HepG2 (cell line): ENCODE results near the gene TRRAP. TPM values are rescaled to one million over a fixed set of nuclear protein-coding genes. Genes with fewer than 3 reads are reported as not detected.

Experiments
- ATAC-seq: fragments of 200-7000 bp; cut with Tn5 transposase; 3 replicates; pipeline ENCODE4 v1.9.1; 2020; ENCODE audit warnings: mild to moderate bottlenecking, moderate library complexity
- BruUV-seq: library from RNA; stranded (reverse); fragments of 400-500 nt; replicated peaks from 2 replicates; lab custom pipeline; 2021; lab: Mats Ljungman, UMichigan
- CTCF ChIA-PET: fragments of 300-600 bp; formaldehyde crosslinking; extraction: SDS; loops from one replicate; lab custom pipeline; 2021; ENCODE audit warnings: low total read pairs, inconsistent platforms, low intra/inter-chr PET ratio; lab: Yijun Ruan, JAX
- POLR2A ChIA-PET: fragments of 350-600 bp; sonication (Branson Sonifier 250); formaldehyde crosslinking; loops from one replicate; lab custom pipeline; 2020; ENCODE audit warnings: antibody characterized with exemption, inconsistent platforms; lab: Yijun Ruan, JAX
- DNase-seq: peaks from one replicate; pipeline ENCODE4 v3.0.0-alpha.2; 2015; ENCODE audit warnings: low spot score
- FAIRE-seq: peaks from 3 replicates; lab custom pipeline; 2011; peaks lifted over from hg19 to GRCh38; lab: Jason Lieb, UNC
- H2AFZ ChIP-seq: one replicate; pipeline ENCODE4 v1.6.1; 2011; ENCODE audit warnings: low read length, inconsistent platforms
- H3K27ac ChIP-seq: fragments of 300-600 bp; 3 replicates; pipeline ENCODE4 v1.8.0; 2011; ENCODE audit warnings: mixed run types, mild to moderate bottlenecking, mixed read lengths, low read length, inconsistent platforms; ENCODE audit not compliant: insufficient read depth; ENCODE audit errors: extremely low read length
- H3K27me3 ChIP-seq, 2 experiments: fragments of 200-600 bp in 1 of 2; 2 replicates in 1 of 2; 3 replicates in 1 of 2; pipeline versions ENCODE4 v1.6.0 to v1.8.0; 2011; ENCODE audit warnings: low read length in 2 of 2, mild to moderate bottlenecking in 2 of 2, moderate library complexity in 2 of 2, inconsistent platforms in 1 of 2; ENCODE audit not compliant: insufficient read depth in 2 of 2, control insufficient read depth in 1 of 2
- H3K36me3 ChIP-seq, 2 experiments: fragments of 200-600 bp in 1 of 2; replicated peaks in 1 of 2; 2 replicates in 1 of 2; 3 replicates in 1 of 2; pipeline versions ENCODE4 v1.5.1 to v1.8.0; 2011; ENCODE audit warnings: low read length in 2 of 2, inconsistent platforms in 1 of 2; ENCODE audit not compliant: insufficient read depth in 2 of 2, control insufficient read depth in 1 of 2
- H3K4me1 ChIP-seq: 2 replicates; pipeline ENCODE4 v1.5.1; 2012; ENCODE audit warnings: low read length, inconsistent platforms; ENCODE audit not compliant: insufficient read depth
- H3K4me2 ChIP-seq: 2 replicates; pipeline ENCODE4 v1.6.0; 2011; ENCODE audit warnings: low read depth, low read length, inconsistent platforms
- H3K4me3 ChIP-seq, 3 experiments: fragments of 200-600 bp in 1 of 3; sonication (generic), shearing (Covaris generic) in 1 of 3; replicated peaks in 1 of 3; 2 replicates each; pipeline ENCODE4 v1.5.1; 2011 to 2016; ENCODE audit warnings: low read length in 3 of 3, inconsistent platforms in 2 of 3, low read depth in 2 of 3, mild to moderate bottlenecking in 2 of 3, control low read depth in 1 of 3, mixed read lengths in 1 of 3; ENCODE audit not compliant: insufficient read depth in 1 of 3
- H3K79me2 ChIP-seq: one replicate; pipeline ENCODE4 v1.6.1; 2011; ENCODE audit warnings: low read length, inconsistent platforms; ENCODE audit not compliant: insufficient read depth
- H3K9ac ChIP-seq: 2 replicates; pipeline ENCODE4 v1.6.0; 2011; ENCODE audit warnings: mild to moderate bottlenecking, low read depth, low read length, inconsistent platforms; ENCODE audit not compliant: insufficient read depth
- H3K9me3 ChIP-seq: 2 replicates; pipeline ENCODE4 v1.5.1; 2012; ENCODE audit warnings: mild to moderate bottlenecking, low read length
- H4K20me1 ChIP-seq: 2 replicates; pipeline ENCODE4 v1.6.0; 2011; ENCODE audit warnings: inconsistent platforms, mild to moderate bottlenecking, low read length, moderate library complexity; ENCODE audit not compliant: insufficient read depth
- ADNP ChIP-seq: sonication (generic); formaldehyde crosslinking; IDR thresholded peaks from 2 replicates; pipeline ENCODE4 v1.4.0; 2020; ENCODE audit warnings: missing genetic modification reagents
- BRF2 ChIP-seq: sonication (generic); formaldehyde crosslinking; IDR thresholded peaks from 2 replicates; pipeline ENCODE4 v1.8.1; 2022; ENCODE audit warnings: mild to moderate bottlenecking, missing genetic modification reagents
- ETV5 ChIP-seq: IDR thresholded peaks from 2 replicates; pipeline ENCODE4 v1.6.1; 2018; ENCODE audit warnings: missing biosample characterization, missing genetic modification reagents, inconsistent platforms, borderline replicate concordance
- GATAD1 ChIP-seq: IDR thresholded peaks from 2 replicates; pipeline ENCODE4 v1.6.1; 2016; ENCODE audit warnings: missing genetic modification reagents, missing compliant biosample characterization
- MAX ChIP-seq: IDR thresholded peaks from 2 replicates; pipeline ENCODE4 v1.6.1; 2012; ENCODE audit warnings: inconsistent platforms
- MED8 ChIP-seq: sonication (generic); formaldehyde crosslinking; IDR thresholded peaks from 2 replicates; pipeline ENCODE4 v1.8.1; 2023; ENCODE audit warnings: mild to moderate bottlenecking, missing genetic modification reagents; ENCODE audit not compliant: insufficient replicate concordance
- PCBP1 ChIP-seq: fragments of 200-400 bp; formaldehyde crosslinking; IDR thresholded peaks from 2 replicates; pipeline ENCODE4 v1.6.1; 2017; ENCODE audit warnings: mild to moderate bottlenecking, low read depth, low read length, borderline replicate concordance
- RXRA ChIP-seq: sonication (generic); formaldehyde crosslinking; IDR thresholded peaks from 2 replicates; pipeline ENCODE4 v1.5.1; 2020; ENCODE audit warnings: missing genetic modification reagents
- SIN3A ChIP-seq: IDR thresholded peaks from 2 replicates; pipeline ENCODE4 v1.6.1; 2011; ENCODE audit warnings: low read depth, mild to moderate bottlenecking, control low read depth, low read length, borderline replicate concordance
- ZNF260 ChIP-seq: sonication (generic); formaldehyde crosslinking; IDR thresholded peaks from 2 replicates; pipeline ENCODE4 v1.4.0; 2020; ENCODE audit warnings: missing genetic modification reagents, low read depth, mild to moderate bottlenecking, borderline replicate concordance
- ZNF564 ChIP-seq: sonication (generic); formaldehyde crosslinking; IDR thresholded peaks from 2 replicates; pipeline ENCODE4 v1.8.1; 2023; ENCODE audit warnings: mild to moderate bottlenecking, missing genetic modification reagents
- ZNF687 ChIP-seq: sonication (generic); formaldehyde crosslinking; IDR thresholded peaks from 2 replicates; pipeline ENCODE4 v1.5.1; 2020; ENCODE audit warnings: mild to moderate bottlenecking, missing genetic modification reagents, moderate library complexity
- ZNF781 ChIP-seq: sonication (generic); formaldehyde crosslinking; IDR thresholded peaks from 2 replicates; pipeline ENCODE4 v1.5.1; 2020; ENCODE audit warnings: borderline replicate concordance, mild to moderate bottlenecking, missing genetic modification reagents; ENCODE audit errors: not compliant biosample characterization
- WGBS: methylation state at CpG from one replicate; pipeline ENCODE4 v1.1.6; 2017; ENCODE audit warnings: low lambda C conversion rate; 5-methylcytosine and 5-hydroxymethylcytosine counted together
- in situ Hi-C: cut with HindIII; loops from 2 replicates; pipeline ENCODE4 v1.10.0; 2017; ENCODE audit warnings: low pct_unique_long_range_greater_than_20kb; ENCODE audit not compliant: extremely low pct_ligation_motif_present
- intact Hi-C: fragments of 100-400 bp; cut with micrococcal nuclease; formaldehyde crosslinking; loops from one replicate; pipeline ENCODE4 v1.10.0; 2022; ENCODE audit not compliant: unreplicated experiment
- polyA plus RNA-seq, 8 experiments: library from polyadenylated mRNA; depleted of rRNA in 3 of 8; stranded (reverse) in 7 of 8; unstranded in 1 of 8; fragments of >200 nt; fragmentation: Illumina TruSeq in 4 of 8; extraction: Trizol in 4 of 8; gene quantifications; 2 replicates each; pipeline versions ENCODE4 v1.2.1 to v1.2.3, GENCODE V29; 2011 to 2016; ENCODE audit warnings: low read depth in 4 of 8, missing spikeins in 1 of 8, mixed read lengths in 1 of 8; ENCODE audit not compliant: insufficient read depth in 1 of 8
- total RNA-seq, 5 experiments: library from RNA; depleted of rRNA; stranded (reverse); fragments of >200 nt; fragmentation: Illumina TruSeq; extraction: Trizol; gene quantifications; 2 replicates each; pipeline ENCODE4 v1.2.3, GENCODE V29; 2016; ENCODE audit warnings: low read depth in 1 of 5

TRRAP gene
- total and polyA plus RNA-seq, 2 of the 13 experiments (the other 11 are each of a cell fraction or from before 2014, with no cell fraction given), result 8.6 to 10.5 TPM

GRCh38 chr7:99002148-99002826 is 124.0 kb downstream of the TRRAP start:
- Histone ChIP-seq H2AFZ (no peak overlapping the region), H3K4me3 (no peak overlapping the region), H4K20me1 (no peaks in the 10 kb centered on the region), H3K79me2 (no peaks in the 10 kb centered on the region), H3K9ac (no peak overlapping the region), H3K9me3 (no peaks in the 10 kb centered on the region), H3K4me2 (no peak overlapping the region), H3K4me1 (no peaks in the 10 kb centered on the region), H3K27ac (no peak overlapping the region), H3K27me3 (no peaks in the 10 kb centered on the region), H3K36me3 (peaks cover 30 to 77% of the 10 kb centered on the region in 2 experiments)
- FAIRE-seq, result no peak
- no TSS peak for BruUV-seq
- intact Hi-C loops (no loop called here), in situ Hi-C loops (no loop called here)
- ChIA-PET POLR2A (no interaction called here), CTCF (no interaction called here)
- no peak for ATAC-seq
- TF ChIP-seq MAX, result no peak
- no peak for TF ChIP-seq BRF2 (CRISPR knock-in tag)
- no peak for TF ChIP-seq MED8 (CRISPR knock-in tag)
- TF ChIP-seq ETV5 (CRISPR knock-in tag), result no peak
- no peak for TF ChIP-seq ZNF260 (CRISPR knock-in tag)
- over 99% methylated on average over 11 of the region's 12 CpGs for WGBS
- DNase-seq, result no peak

- no peak overlapping the region for H3K4me3 ChIP-seq
- in situ Hi-C loops, result no loop called here
- H3K79me2 ChIP-seq, result no peaks in the 10 kb centered on the region
- no TSS peak for BruUV-seq
- FAIRE-seq, result no peak
- WGBS, result 98% methylated on average over 19 of the region's 20 CpGs
- H3K9ac ChIP-seq, result no peak overlapping the region
- H3K27ac ChIP-seq, result no peak overlapping the region
- no peak for ATAC-seq
- ChIA-PET CTCF (no interaction called here), POLR2A (no interaction called here)
- H3K4me1 ChIP-seq, result no peaks in the 10 kb centered on the region
- H4K20me1 ChIP-seq, result no peaks in the 10 kb centered on the region
- no peaks in the 10 kb centered on the region for H3K9me3 ChIP-seq
- DNase-seq, result no peak
- peaks cover 30 to 77% of the 10 kb centered on the region in 2 experiments for H3K36me3 ChIP-seq
- intact Hi-C loops, result no loop called here
- no peak overlapping the region for H2AFZ ChIP-seq
- TF ChIP-seq SIN3A, result no peak
- no peak for TF ChIP-seq RXRA (CRISPR knock-in tag)
- TF ChIP-seq ZNF564 (CRISPR knock-in tag), result no peak
- TF ChIP-seq PCBP1, result no peak
- no peak for TF ChIP-seq ZNF781 (CRISPR knock-in tag)
- TF ChIP-seq GATAD1, result no peak
- TF ChIP-seq ZNF687, result no peak
- no peak for TF ChIP-seq ADNP (CRISPR knock-in tag)
- TF ChIP-seq, all 625 proteins: peak for 0
- H3K4me2 ChIP-seq, result no peak overlapping the region
- H3K27me3 ChIP-seq, result no peaks in the 10 kb centered on the region
Measured at GRCh38 chr7:99002827-99003212, 124.5 kb downstream of the TRRAP start.
